ENCODE data around the gene ATP6V0A1. TPM values are rescaled to one million over a fixed set of nuclear protein-coding genes. Genes with fewer than 3 reads are reported as not detected.

The ATP6V0A1 gene
- total and polyA plus RNA-seq, 12 donors: 42.9 to 126 (median 88.3) TPM

DNA sequence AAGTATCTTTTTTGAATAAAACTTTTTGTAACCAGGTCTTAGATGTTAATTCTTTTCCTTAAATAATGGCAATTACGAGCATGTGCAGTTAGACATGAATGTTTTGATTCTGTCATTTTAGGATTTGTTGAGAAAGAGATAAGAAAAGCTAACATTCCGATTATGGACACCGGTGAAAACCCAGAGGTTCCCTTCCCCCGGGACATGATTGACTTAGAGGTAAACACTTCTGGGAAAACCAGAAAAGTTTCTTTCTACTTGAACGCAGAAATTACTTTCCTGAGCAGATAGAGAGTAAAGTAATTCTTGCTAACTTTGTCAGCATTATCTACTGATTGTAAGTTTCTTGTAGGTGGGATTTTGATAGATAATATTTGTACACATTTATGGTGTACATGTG is 9.2 kb downstream of the ATP6V0A1 start:
- TF ChIP-seq, protein P1, sequence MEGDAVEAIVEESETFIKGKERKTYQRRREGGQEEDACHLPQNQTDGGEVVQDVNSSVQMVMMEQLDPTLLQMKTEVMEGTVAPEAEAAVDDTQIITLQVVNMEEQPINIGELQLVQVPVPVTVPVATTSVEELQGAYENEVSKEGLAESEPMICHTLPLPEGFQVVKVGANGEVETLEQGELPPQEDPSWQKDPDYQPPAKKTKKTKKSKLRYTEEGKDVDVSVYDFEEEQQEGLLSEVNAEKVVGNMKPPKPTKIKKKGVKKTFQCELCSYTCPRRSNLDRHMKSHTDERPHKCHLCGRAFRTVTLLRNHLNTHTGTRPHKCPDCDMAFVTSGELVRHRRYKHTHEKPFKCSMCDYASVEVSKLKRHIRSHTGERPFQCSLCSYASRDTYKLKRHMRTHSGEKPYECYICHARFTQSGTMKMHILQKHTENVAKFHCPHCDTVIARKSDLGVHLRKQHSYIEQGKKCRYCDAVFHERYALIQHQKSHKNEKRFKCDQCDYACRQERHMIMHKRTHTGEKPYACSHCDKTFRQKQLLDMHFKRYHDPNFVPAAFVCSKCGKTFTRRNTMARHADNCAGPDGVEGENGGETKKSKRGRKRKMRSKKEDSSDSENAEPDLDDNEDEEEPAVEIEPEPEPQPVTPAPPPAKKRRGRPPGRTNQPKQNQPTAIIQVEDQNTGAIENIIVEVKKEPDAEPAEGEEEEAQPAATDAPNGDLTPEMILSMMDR (IDR thresholded peaks at IDR 0.05): no peak
- H3K4me1 ChIP-seq (replicated peaks in 1 of 2): peaks cover 0 to 8% of the 10 kb centered on the region in 2 donors
- no peak overlapping the region for H3K27ac ChIP-seq
- WGBS, 4 donors: 64 to 68% (median 67%) methylated on average over 5 of the region's 5 CpGs
- intact Hi-C loops (cut with DNase I): no loop called here
- peaks cover 0 to 93% of the 10 kb centered on the region in 2 donors for H3K36me3 ChIP-seq (replicated peaks in 1 of 2)
- no peak overlapping the region for H3K4me3 ChIP-seq
- DNase-seq: no peak
- no peaks in the 10 kb centered on the region for H3K27me3 ChIP-seq
- no peaks in the 10 kb centered on the region for H3K9me3 ChIP-seq (replicated peaks in 1 of 3)

DNA sequence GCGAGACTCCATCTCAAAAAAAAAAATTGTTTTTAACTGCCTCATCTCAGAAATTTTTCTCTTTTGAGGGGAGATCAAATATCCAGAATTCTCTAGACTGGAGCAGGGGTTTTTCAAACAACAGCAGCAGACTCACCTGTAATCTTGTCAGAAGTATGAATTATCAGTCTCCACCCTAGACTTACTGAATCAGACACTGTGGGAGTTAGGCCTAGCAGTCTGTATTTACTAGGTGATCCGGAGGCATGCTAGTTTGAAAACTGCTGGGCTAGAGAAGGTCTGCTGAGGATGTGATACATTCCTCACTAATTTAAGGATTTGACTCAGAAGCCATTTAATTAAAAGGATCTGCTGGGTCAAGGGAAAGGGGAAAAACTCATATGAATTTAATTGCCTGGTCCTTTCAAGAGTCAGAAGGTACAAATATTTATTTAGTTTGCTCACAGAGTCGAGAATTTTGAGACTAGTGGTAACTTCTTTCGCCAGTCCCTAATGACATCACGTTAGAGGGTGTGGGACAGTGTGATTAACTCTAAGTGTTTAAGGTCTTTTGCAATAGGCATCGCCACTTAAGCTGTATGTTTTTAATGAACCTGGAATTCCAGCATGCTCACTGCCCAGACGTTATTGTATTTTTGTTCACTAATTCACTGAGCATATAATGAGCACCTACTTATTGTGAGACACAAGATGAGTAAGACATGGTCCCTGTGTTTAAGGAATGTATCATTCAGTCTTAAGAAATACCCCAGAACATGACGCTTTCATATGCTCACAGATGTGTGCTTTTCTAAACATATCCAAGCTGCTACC is 14.2 kb downstream of the ATP6V0A1 start:
- 79 to 89% (median 87%) methylated on average over 8 of the region's 8 CpGs for WGBS, 4 donors
- intact Hi-C loops (cut with DNase I): no loop called here
- Histone ChIP-seq H3K4me3 (no peak overlapping the region), H3K27ac (no peak overlapping the region), H3K27me3 (no peaks in the 10 kb centered on the region), H3K4me1 (replicated peaks in 1 of 2) (no peaks in the 10 kb centered on the region), H3K36me3 (replicated peaks in 1 of 2) (peaks cover 0 to 91% of the 10 kb centered on the region in 2 donors), H3K9me3 (replicated peaks in 1 of 3) (no peaks in the 10 kb centered on the region)
- TF ChIP-seq POLR2A (IDR thresholded peaks at IDR 0.05): no peak
- TF ChIP-seq, protein P1 (IDR thresholded peaks at IDR 0.05): no peak
- no peak for DNase-seq

DNA sequence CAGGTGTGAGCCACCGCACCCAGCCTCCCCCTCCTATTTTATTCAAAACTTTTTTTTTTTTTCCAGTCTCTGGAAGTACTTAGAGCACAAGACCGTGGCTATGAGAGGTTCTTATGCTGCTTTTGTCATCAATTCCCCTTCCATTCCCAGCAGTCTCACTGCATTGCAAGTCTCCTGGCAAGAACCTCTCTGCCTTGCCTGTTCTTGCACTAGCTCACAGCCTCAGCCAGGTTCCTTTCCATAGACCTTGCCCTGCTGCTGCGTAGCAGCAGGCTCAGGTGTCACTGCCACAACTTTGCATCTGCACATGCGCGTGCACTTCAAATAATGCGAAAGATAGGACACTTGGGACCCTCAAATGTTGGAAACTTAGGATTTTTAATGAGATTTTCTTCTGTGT is 15.6 kb downstream of the ATP6V0A1 start:
- TF ChIP-seq, protein P1 (IDR thresholded peaks at IDR 0.05): no peak
- no peak for TF ChIP-seq POLR2A (IDR thresholded peaks at IDR 0.05)

DNA sequence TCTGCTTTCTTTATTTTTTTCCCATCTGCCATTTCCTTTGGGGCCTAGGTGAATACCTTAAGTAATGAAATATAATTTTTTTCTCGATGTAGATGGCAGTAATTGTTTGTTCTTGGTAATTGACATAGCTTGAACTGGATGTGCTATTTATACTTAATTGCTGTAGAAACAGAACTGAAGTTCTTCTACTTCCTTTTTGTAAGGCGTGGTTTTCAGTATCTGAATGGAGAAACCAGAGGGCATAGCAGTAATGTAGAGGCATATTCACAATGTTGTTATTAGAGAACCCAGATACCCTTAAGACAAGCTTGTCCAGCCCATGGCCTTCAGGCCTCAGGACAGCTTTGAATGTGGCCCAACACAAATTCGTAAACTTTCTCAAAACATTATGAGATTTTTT is 16.4 kb downstream of the ATP6V0A1 start:
- intact Hi-C loops (cut with DNase I): no loop called here
- H3K27ac ChIP-seq: peak overlapping the region in 1 of 5 donors; percentile 62
- DNase-seq: no peak

More for the DNA sequence above, 15.6 kb downstream of the ATP6V0A1 start:
- H3K4me3 ChIP-seq: no peak overlapping the region
- DNase-seq: no peak
- intact Hi-C loops (cut with DNase I): no loop called here
- no peaks in the 10 kb centered on the region for H3K27me3 ChIP-seq
- H3K36me3 ChIP-seq (replicated peaks in 1 of 2): peaks cover 0 to 89% of the 10 kb centered on the region in 2 donors
- no peaks in the 10 kb centered on the region for H3K4me1 ChIP-seq (replicated peaks in 1 of 2)
- WGBS, 4 donors: 94 to 99% (median 98%) methylated on average over 6 of the region's 6 CpGs
- no peaks in the 10 kb centered on the region for H3K9me3 ChIP-seq (replicated peaks in 1 of 3)
- no peak overlapping the region for H3K27ac ChIP-seq

More for the DNA sequence above, 16.4 kb downstream of the ATP6V0A1 start:
- Histone ChIP-seq H3K27me3 (no peaks in the 10 kb centered on the region), H3K36me3 (replicated peaks in 1 of 2) (peaks cover 0 to 89% of the 10 kb centered on the region in 2 donors), H3K9me3 (replicated peaks in 1 of 3) (no peaks in the 10 kb centered on the region), H3K4me3 (no peak overlapping the region), H3K4me1 (replicated peaks in 1 of 2) (no peaks in the 10 kb centered on the region)
- TF ChIP-seq, protein P1 (IDR thresholded peaks at IDR 0.05): no peak
- TF ChIP-seq POLR2A (IDR thresholded peaks at IDR 0.05): no peak
- 74 to 78% (median 77%) methylated on average over 3 of the region's 3 CpGs for WGBS, 4 donors
